Smooth muscle cell (in vitro differentiated cells): ENCODE data around the gene KCNN3. TPM values are rescaled to one million over a fixed set of nuclear protein-coding genes. Genes with fewer than 3 reads are reported as not detected.

ENCODE experiments used
- DNase-seq: peaks from one replicate; lab custom pipeline; 2025; ENCODE audit not compliant: unreplicated experiment; lab: John Stamatoyannopoulos, UW
- H2AFZ ChIP-seq: fragments of 200-600 bp; sonication (generic); 2 replicates; pipeline ENCODE4 v1.6.0; 2016; ENCODE audit warnings: antibody characterized with exemption, low read depth, mild to moderate bottlenecking
- H3F3A ChIP-seq: fragments of 200-600 bp; sonication (generic); 2 replicates; pipeline ENCODE4 v1.6.0; 2017; ENCODE audit warnings: antibody characterized with exemption, low read depth
- H3K27ac ChIP-seq: fragments of 200-600 bp; sonication (generic); 2 replicates; pipeline ENCODE4 v1.5.1; 2016; ENCODE audit warnings: low read depth, mild to moderate bottlenecking
- H3K27me3 ChIP-seq: fragments of 200-600 bp; sonication (generic); 2 replicates; pipeline ENCODE4 v1.6.1; 2016; ENCODE audit warnings: low read depth, mild to moderate bottlenecking
- H3K36me3 ChIP-seq: fragments of 200-600 bp; sonication (generic); 2 replicates; pipeline ENCODE4 v1.5.1; 2016; ENCODE audit warnings: low read depth
- H3K4me1 ChIP-seq: fragments of 200-600 bp; sonication (generic); 2 replicates; pipeline ENCODE4 v1.5.1; 2016; ENCODE audit warnings: low read depth
- H3K4me2 ChIP-seq: fragments of 200-600 bp; sonication (generic); 2 replicates; pipeline ENCODE4 v1.6.0; 2016; ENCODE audit warnings: mild to moderate bottlenecking
- H3K4me3 ChIP-seq: fragments of 200-600 bp; sonication (generic); 2 replicates; pipeline ENCODE4 v1.5.1; 2016; ENCODE audit warnings: mild to moderate bottlenecking
- H3K79me2 ChIP-seq: fragments of 200-600 bp; sonication (generic); 2 replicates; pipeline ENCODE4 v1.6.0; 2016; ENCODE audit warnings: low read depth, mild to moderate bottlenecking
- H3K9ac ChIP-seq: fragments of 200-600 bp; sonication (generic); 2 replicates; pipeline ENCODE4 v1.6.0; 2016; ENCODE audit warnings: low read depth
- H3K9me3 ChIP-seq: fragments of 200-600 bp; sonication (generic); replicated peaks from 2 replicates; pipeline ENCODE4 v1.5.1; 2016; ENCODE audit warnings: low read depth
- H4K20me1 ChIP-seq: fragments of 200-600 bp; sonication (generic); 2 replicates; pipeline ENCODE4 v1.6.0; 2016; ENCODE audit warnings: low read depth
- WGBS: methylation state at CpG from one replicate; pipeline ENCODE4 v1.1.7; 2016; ENCODE audit warnings: low lambda C conversion rate; 5-methylcytosine and 5-hydroxymethylcytosine counted together
- polyA plus RNA-seq: library from polyadenylated mRNA; unstranded; fragments of >200 nt; fragmentation: Nextera tagmentation; extraction: Ambion mirVana; gene quantifications from 2 replicates; pipeline ENCODE4 v1.2.1, GENCODE V29; 2016
- total RNA-seq: library from RNA; depleted of rRNA; stranded (reverse); fragments of >200 nt; gene quantifications from 2 replicates; pipeline ENCODE4 v1.2.3, GENCODE V29; 2014
- TF ChIP-seq, protein P1 (sequence below): fragments of 200-600 bp; sonication (generic); IDR thresholded peaks from 2 replicates; pipeline ENCODE4 v1.5.1; 2017; ENCODE audit warnings: borderline replicate concordance, mild to moderate bottlenecking, antibody characterized with exemption; ENCODE audit not compliant: insufficient read depth, poor library complexity, severe bottlenecking

Gene KCNN3
- total and polyA plus RNA-seq, 2 experiments from 2014 or later, result 0.18 to 0.77 TPM

DNA sequence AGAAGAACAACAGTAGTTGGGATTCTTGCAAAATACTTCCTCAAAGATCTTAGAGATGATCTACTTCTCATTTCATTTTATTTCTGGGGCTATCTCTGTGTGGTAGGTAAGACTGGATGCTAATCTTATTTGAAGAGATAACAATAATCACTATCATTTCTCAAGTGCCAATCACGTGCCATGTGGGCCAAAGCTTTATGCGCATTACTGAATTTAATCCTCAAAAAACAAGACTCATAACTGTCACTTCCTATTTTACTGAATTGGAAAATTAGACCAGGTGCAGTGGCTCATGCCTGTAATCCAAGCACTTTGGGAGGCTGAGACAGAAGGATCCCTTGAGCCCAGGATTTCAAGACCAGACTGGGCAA is 121.7 kb downstream of the KCNN3 start:
- TF ChIP-seq, protein P1, sequence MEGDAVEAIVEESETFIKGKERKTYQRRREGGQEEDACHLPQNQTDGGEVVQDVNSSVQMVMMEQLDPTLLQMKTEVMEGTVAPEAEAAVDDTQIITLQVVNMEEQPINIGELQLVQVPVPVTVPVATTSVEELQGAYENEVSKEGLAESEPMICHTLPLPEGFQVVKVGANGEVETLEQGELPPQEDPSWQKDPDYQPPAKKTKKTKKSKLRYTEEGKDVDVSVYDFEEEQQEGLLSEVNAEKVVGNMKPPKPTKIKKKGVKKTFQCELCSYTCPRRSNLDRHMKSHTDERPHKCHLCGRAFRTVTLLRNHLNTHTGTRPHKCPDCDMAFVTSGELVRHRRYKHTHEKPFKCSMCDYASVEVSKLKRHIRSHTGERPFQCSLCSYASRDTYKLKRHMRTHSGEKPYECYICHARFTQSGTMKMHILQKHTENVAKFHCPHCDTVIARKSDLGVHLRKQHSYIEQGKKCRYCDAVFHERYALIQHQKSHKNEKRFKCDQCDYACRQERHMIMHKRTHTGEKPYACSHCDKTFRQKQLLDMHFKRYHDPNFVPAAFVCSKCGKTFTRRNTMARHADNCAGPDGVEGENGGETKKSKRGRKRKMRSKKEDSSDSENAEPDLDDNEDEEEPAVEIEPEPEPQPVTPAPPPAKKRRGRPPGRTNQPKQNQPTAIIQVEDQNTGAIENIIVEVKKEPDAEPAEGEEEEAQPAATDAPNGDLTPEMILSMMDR, result no peak
- peaks cover 20% of the 10 kb centered on the region for H3K4me1 ChIP-seq
- H3K4me2 ChIP-seq, result peak overlapping the region; percentile 65
- DNase-seq, result no peak
- no peaks in the 10 kb centered on the region for H3K9me3 ChIP-seq
- H3K79me2 ChIP-seq, result no peaks in the 10 kb centered on the region
- no peaks in the 10 kb centered on the region for H3F3A ChIP-seq
- H3K27ac ChIP-seq, result no peak overlapping the region
- H4K20me1 ChIP-seq, result no peaks in the 10 kb centered on the region
- H3K36me3 ChIP-seq, result no peaks in the 10 kb centered on the region
- 74% methylated on average over 2 of the region's 2 CpGs for WGBS
- H2AFZ ChIP-seq, result no peak overlapping the region
- H3K4me3 ChIP-seq, result no peak overlapping the region
- H3K27me3 ChIP-seq, result no peaks in the 10 kb centered on the region
- no peak overlapping the region for H3K9ac ChIP-seq

DNA sequence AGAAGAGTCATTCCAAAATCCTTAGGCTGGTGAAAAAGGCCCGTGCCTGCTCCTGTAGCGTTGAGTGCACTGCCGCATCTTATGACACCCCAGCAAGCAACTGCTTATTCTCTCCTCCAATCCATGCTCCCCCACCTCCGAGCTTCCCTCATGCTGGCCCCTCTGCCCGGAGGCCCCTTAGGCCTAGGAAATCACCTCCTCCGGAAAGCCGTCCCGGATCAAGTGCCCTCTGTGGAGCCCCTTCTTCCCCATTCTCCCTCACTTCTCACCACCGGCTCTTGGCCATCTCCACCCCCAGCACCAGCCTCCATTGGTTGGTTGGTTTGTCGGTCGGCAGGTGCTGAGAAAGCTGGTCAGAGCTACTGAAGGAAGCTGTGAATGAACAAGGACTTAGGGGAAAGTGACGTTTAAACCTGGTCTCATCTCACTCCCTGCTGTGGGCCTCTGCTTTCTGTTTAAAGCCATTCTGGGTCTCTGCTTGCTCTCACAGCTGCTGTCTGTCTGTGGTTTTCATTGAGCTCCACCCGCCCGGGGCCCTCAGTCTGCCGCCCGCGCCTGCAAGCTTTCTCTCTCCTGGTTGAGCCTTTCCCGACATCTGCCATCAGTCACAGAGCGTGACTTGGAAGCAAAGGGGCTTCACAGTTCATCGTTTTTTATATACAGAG is 122.2 kb downstream of the KCNN3 start:
- H3K27ac ChIP-seq, result peak overlapping the region; percentile 45
- H3K4me2 ChIP-seq, result peak overlapping the region; percentile 65
- DNase-seq, result no peak
- no peaks in the 10 kb centered on the region for H3K79me2 ChIP-seq
- H3K27me3 ChIP-seq, result no peaks in the 10 kb centered on the region
- 36% methylated on average over 20 of the region's 20 CpGs for WGBS
- no peaks in the 10 kb centered on the region for H4K20me1 ChIP-seq
- TF ChIP-seq, protein P1, result no peak
- peaks cover 20% of the 10 kb centered on the region for H3K4me1 ChIP-seq
- H2AFZ ChIP-seq, result no peak overlapping the region
- no peaks in the 10 kb centered on the region for H3K9me3 ChIP-seq
- no peaks in the 10 kb centered on the region for H3K36me3 ChIP-seq
- H3K9ac ChIP-seq, result no peak overlapping the region
- H3K4me3 ChIP-seq, result no peak overlapping the region
- H3F3A ChIP-seq, result no peaks in the 10 kb centered on the region

DNA sequence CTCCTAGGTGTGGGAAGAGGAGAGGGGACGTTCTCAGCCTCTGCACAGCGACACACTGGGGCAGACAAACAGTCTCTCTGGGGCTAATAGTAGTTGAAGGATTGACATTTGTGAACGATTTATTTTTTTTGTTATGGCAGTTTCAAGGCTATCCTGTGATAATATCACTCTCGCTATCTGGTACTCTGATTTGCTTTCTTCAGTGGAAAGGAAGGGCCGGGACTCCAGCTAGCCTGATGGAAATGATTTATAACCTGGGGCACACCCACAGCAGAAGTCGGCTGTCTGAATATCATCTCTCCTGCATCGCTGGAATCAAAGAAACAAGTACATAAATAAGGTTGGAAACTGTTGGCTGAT is 122.7 kb downstream of the KCNN3 start:
- Histone ChIP-seq H2AFZ (no peak overlapping the region), H3K4me3 (no peak overlapping the region), H3K79me2 (no peaks in the 10 kb centered on the region), H4K20me1 (no peaks in the 10 kb centered on the region), H3K4me1 (peaks cover 20% of the 10 kb centered on the region), H3K9ac (no peak overlapping the region), H3K27me3 (no peaks in the 10 kb centered on the region), H3K36me3 (no peaks in the 10 kb centered on the region), H3K4me2 (peak overlapping the region; percentile 65), H3K27ac (no peak overlapping the region), H3F3A (no peaks in the 10 kb centered on the region), H3K9me3 (no peaks in the 10 kb centered on the region)
- WGBS, result 67% methylated on average over 7 of the region's 7 CpGs
- TF ChIP-seq, protein P1, result no peak
- DNase-seq, result no peak
